Parathyroid adenoma (tissue), 2 donors: ENCODE data around the gene SCARF2.
"Not testable (repeated sequence)": the region's sequence is repeated elsewhere in the genome, so short reads cannot be mapped to it uniquely, and the experiment has no call there.

ENCODE experiments used
- H2AFZ ChIP-seq: fragments of 300-600 bp; sonication (generic); one replicate; pipeline ENCODE4 v1.7.0; 2017; ENCODE audit warnings: antibody characterized with exemption, mild to moderate bottlenecking
- H3K27ac ChIP-seq: fragments of 300-600 bp; sonication (generic); one replicate; pipeline ENCODE4 v1.7.0; 2017
- H3K27me3 ChIP-seq: fragments of 300-600 bp; sonication (generic); one replicate; pipeline ENCODE4 v1.7.0; 2017; ENCODE audit warnings: low read length; ENCODE audit not compliant: control insufficient read depth, insufficient read depth
- H3K36me3 ChIP-seq: fragments of 300-600 bp; sonication (generic); one replicate; pipeline ENCODE4 v1.7.0; 2017; ENCODE audit warnings: low read length; ENCODE audit not compliant: control insufficient read depth, insufficient read depth
- H3K4me1 ChIP-seq: fragments of 300-600 bp; sonication (generic); one replicate; pipeline ENCODE4 v1.7.0; 2017; ENCODE audit warnings: control low read depth
- H3K4me2 ChIP-seq: fragments of 300-600 bp; sonication (generic); one replicate; pipeline ENCODE4 v1.7.0; 2017; ENCODE audit warnings: low read length
- H3K4me3 ChIP-seq: fragments of 300-600 bp; sonication (generic); one replicate; pipeline ENCODE4 v1.7.0; 2017; ENCODE audit warnings: low read depth, low read length
- H3K79me2 ChIP-seq: fragments of 300-600 bp; sonication (generic); one replicate; pipeline ENCODE4 v1.7.0; 2017; ENCODE audit warnings: control low read depth
- H3K9ac ChIP-seq: fragments of 300-600 bp; sonication (generic); one replicate; pipeline ENCODE4 v1.7.0; 2017; ENCODE audit warnings: mild to moderate bottlenecking
- H3K9me3 ChIP-seq: fragments of 300-600 bp; sonication (generic); one replicate; pipeline ENCODE4 v1.7.0; 2017; ENCODE audit warnings: low read length; ENCODE audit not compliant: control insufficient read depth
- TF ChIP-seq, protein P1 (sequence below): fragments of 300-600 bp; sonication (generic); IDR thresholded peaks from one replicate; pipeline ENCODE4 v1.7.0; 2017; ENCODE audit warnings: antibody characterized with exemption, mild to moderate bottlenecking
- donor health status: primary hyperparathyroidism.

The SCARF2 gene

DNA sequence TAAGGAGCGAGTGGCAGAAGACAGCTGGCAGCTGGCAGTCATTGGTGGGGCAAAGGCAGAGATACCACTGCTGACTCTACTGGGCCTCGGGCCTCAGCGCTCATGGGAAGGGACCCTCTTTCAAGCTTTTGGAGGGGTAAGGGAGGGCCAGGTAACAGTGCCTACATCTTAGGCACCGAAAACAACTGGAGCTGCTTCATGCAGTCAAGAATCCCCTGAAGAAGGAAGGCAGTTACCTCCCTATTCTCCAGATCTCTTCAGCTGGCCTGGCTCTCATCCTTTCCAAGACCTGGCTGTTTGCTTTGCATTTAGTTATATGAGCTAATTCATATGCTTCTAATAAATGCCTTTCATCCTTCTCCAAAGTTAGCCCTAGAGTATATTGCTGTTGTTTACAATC, 59.5 kb downstream of the SCARF2 start:
- TF ChIP-seq, protein P1, sequence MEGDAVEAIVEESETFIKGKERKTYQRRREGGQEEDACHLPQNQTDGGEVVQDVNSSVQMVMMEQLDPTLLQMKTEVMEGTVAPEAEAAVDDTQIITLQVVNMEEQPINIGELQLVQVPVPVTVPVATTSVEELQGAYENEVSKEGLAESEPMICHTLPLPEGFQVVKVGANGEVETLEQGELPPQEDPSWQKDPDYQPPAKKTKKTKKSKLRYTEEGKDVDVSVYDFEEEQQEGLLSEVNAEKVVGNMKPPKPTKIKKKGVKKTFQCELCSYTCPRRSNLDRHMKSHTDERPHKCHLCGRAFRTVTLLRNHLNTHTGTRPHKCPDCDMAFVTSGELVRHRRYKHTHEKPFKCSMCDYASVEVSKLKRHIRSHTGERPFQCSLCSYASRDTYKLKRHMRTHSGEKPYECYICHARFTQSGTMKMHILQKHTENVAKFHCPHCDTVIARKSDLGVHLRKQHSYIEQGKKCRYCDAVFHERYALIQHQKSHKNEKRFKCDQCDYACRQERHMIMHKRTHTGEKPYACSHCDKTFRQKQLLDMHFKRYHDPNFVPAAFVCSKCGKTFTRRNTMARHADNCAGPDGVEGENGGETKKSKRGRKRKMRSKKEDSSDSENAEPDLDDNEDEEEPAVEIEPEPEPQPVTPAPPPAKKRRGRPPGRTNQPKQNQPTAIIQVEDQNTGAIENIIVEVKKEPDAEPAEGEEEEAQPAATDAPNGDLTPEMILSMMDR: no peak
- Histone ChIP-seq H3K79me2 (no peaks in the 10 kb centered on the region), H3K9me3 (no peaks in the 10 kb centered on the region), H3K4me3 (no peak overlapping the region), H3K4me1 (no peaks in the 10 kb centered on the region), H3K9ac (no peak overlapping the region), H2AFZ (no peak overlapping the region), H3K36me3 (no peaks in the 10 kb centered on the region), H3K27ac (no peak overlapping the region), H3K4me2 (no peak overlapping the region), H3K27me3 (no peaks in the 10 kb centered on the region)

DNA sequence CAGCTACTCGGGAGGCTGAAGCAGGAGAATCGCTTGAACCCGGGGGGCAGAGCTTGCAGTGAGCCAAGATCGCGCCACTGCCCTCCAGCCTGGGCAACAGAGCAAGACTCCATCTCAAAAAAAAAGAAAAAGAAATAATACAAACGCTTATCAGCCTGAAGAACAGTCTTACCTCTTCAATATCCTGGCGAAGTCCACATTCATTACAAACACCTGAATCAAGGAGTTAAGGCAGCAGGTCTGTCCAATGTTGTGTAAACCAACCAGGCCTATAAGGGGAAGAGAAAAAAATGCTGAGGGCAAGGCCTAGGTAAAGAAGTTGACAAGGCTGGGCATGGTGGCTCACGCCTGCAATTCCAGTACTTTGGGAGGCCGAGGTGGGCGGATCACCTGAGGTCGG, 60.6 kb downstream of the SCARF2 start:
- not testable (repeated sequence) for H3K9me3 ChIP-seq, H2AFZ ChIP-seq, H3K27ac ChIP-seq

DNA sequence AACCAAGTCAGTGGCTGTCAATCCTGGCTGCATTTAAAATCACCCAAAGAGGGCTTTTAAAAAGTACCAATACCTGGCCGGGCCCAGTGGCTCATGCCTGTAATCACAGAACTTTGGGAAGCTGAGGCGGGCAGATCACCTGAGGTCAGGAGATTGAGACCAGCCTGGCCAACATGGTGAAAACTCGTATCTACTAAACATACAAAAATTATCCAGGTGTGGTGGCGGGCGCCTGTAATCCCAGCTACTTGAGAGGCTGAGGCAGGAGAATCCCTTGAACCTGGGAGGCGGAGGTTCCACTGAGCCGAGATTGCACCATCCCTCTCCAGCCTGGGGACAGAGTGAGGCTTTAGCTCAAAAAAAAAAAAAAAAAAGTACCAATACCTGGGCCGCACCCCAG, 61.3 kb downstream of the SCARF2 start:
- H3K9me3 ChIP-seq, H3K4me1 ChIP-seq, H3K27me3 ChIP-seq, H3K4me3 ChIP-seq, H3K9ac ChIP-seq, H2AFZ ChIP-seq, H3K27ac ChIP-seq, H3K36me3 ChIP-seq, H3K79me2 ChIP-seq, H3K4me2 ChIP-seq: not testable (repeated sequence)

More for the DNA sequence above, 60.6 kb downstream of the SCARF2 start:
- not testable (repeated sequence) for H3K9ac ChIP-seq, H3K27me3 ChIP-seq, H3K79me2 ChIP-seq, H3K4me3 ChIP-seq, H3K36me3 ChIP-seq, H3K4me2 ChIP-seq, H3K4me1 ChIP-seq
